HTERT RPE-1 (cell line): ENCODE data around the gene BDNF.

Source experiments
- in situ Hi-C: fragments of 300-500 bp; cut with MboI; formaldehyde crosslinking; loops from 4 replicates; pipeline ENCODE4 v1.14.3; 2020; ENCODE audit warnings: low sequenced_read_pairs

Gene BDNF

DNA sequence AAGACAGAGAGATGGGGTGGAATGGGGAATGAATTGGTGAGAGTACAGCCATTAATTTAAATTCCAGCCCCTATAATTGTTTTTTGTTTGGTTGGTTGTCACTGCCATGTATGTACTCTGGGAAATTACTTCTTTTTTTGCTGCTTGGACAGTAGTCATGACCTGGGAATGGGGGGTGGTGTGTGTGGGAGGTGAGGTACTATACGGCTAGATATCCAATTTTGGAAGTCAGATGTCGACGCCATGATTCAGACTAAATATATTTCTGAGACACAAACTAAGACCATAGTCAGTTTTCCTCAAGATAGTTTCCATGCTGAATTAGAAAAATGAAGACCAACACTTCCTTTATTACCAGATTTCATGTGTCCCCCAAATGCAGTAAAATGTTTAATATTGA is 7.4 kb upstream of the BDNF start:
- in situ Hi-C loops = no loop called here

DNA sequence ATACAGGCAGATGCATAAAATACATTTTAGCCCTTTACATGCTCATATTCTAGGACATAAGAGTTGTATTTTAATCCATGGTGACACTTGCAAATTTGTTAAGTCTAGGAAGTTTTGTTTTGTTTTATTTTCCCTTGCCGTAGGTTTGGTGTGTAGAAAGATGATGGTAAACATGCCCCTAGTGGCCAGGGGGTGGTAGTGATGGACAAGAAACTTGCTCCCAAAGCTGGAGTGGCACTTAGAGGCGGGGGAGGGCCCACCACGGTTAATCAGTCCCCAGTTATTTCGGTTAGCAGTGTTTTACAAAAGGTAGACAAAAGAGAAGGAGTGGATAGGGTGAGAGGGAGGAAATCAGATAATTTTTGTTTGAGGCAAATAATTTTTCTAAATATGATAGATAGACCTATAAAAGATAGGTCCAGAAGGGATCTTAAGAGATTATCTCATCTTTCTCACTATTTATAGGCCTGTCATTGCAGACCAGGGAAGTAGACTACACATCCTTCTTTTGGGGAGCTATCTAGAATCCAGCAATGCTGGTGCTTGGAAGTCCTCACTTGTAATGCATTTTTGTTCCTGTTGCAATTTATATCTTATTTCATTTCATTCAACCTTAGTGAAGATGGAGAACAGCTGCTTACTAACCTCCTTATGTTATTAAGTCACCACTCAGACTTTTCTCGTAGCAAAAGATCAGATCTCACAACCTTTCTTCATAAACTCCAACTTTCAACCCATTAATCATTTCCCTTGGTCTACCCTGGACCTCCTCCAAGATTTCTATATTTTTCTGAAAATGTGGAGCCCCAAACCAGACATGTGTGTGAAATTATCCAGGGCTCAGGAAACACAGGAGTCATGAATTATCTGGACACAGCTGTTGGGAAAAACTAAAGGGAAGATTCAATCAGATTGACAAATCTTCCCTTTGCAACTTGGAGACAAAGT is 5.9 kb upstream of the BDNF start:
- in situ Hi-C loops = no loop called here

DNA sequence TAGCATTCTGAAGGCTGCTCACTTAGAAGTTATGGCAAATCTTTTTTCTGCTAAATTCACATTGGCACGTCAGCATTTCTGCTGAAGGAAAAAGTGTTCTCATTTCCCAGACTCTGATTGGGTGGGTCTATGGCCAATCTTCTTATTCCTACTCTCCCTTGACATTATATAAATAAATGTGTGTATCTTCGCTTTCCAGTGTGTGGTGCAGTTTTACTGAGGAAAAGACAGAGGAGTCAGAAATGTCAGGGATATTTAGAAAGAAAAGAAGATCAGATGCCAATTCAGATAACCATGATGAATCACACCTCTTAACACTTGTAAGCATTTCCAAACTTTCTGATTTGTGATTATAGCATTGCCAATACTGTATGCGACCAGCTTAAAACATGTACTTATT is 3.2 kb upstream of the BDNF start:
- in situ Hi-C loops = no loop called here

DNA sequence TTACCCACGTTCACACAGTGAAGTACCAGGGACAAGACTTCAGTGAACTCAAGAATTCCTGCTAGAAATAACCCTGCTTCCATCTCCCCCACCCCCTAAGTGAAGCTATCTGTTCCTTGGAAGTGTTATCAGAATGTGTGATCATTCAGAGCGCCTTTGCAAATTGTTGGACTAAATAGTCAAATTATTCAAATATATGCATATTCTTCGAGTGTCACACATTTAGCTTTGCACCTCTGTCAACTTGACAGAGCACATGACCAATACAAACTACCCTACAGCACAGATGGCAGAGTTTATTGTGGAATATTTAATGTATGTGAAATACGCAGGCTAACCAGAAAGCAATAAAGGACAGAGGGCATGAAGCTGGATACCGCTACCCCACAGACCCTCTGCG is 2.6 kb upstream of the BDNF start:
- in situ Hi-C loops = no loop called here

DNA sequence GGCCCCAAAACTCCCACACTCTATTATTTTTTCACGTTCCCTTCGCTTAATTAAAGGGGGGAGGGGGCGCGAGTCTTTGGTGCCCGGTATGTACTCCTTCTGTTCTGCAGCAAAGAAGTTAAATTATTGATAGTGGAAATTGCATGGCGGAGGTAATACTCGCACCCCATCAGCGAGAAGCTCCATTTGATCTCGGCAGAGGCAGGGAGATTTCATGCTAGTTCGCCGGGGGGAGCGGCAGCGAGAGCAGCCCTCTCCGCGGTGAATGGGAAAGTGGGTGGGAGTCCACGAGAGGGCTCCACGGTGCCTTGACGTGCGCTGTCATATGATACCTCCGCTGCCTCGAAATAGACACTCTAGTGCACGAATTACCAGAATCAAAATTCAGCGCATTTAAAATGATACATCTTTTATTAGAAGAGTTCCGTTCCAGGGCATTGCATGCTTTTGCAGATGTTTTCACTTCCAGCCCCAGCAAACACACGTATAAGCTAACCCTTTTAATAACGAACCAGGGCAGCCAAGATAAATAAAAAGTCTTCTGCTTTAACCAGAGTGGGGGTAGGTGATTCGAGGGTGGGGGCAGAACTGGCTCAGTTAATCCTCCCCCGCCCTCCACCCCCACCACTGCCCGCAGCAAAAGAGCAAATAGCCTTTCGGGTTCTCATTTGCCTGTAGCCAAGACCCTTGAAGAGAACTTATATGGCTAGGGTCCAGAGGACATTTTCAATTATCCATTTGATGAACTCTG is 1.3 kb upstream of the BDNF start:
- in situ Hi-C loops = no loop called here

DNA sequence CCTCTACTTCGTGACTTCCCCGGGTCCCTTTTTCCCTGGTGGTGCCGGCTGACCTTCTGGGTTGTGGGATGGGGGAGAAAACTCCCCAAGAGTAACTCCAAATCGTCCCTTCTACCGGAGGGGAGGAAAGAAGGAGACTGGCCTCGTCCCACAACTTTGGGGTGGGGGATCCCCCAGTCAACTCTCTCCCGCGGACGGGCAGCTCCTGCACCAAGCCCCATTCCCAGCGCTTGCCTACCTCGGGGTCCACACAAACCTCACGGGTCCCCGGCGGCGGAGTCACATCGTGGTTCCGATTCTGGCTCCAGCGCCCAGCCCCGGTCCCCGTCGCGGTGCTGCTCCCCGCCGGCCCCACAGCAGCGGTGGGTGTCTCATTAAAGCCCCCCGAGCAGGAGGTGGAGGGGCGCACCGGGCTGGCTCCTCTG is 317 bp downstream of the BDNF start:
- in situ Hi-C loops = no loop called here

DNA sequence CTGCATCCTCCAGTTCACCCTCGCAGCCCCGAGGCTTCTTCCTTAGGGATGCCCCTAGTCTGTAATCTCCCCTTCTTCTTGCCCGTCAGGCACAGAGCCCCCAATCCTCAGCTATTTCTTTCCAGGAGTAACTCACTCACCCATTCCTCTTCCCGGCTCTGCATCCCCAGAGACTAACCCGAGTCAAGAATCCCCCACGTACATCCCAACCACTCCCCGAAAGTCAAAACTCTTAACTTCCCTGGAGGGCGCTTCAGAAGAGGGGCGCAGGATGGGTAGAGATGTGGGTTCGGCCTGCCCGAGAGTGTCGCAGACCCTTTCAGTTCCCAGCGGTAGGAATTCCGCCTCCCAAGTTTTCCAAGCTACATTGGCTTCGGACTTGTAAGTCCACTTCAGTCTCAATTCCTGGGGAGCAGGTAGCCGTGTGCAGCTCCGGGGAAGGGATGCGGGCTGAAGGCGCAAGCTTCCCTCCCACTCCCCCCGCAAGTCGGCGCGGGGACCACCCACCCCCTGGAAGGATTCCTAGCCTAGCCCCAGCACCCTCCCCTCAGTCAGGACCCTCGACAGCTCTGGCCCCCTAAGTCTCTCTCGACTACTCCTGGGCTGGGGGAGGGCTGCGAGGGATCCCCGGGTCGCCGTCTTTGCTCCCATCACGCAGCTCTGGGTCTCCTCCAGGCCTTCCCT is 871 bp downstream of the BDNF start:
- in situ Hi-C loops = no loop called here

DNA sequence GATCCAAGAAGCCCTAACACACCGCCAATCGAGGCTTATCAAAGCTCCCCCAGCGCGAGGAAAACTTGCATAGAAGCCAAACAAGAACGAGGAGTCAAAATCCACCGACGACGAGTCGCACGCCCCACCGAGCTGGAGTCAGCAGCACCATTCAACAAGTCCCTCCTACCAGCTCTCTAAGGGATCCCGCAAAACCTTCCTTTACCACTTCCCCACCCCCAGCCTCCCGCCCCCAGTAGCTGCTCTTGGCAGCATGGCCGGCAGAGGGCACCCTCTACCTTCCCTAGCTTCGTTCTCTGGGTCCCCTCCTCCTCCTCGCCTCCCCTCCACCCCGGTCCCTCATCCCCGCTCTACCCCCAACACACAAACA is 1.4 kb downstream of the BDNF start:
- in situ Hi-C loops = no loop called here

DNA sequence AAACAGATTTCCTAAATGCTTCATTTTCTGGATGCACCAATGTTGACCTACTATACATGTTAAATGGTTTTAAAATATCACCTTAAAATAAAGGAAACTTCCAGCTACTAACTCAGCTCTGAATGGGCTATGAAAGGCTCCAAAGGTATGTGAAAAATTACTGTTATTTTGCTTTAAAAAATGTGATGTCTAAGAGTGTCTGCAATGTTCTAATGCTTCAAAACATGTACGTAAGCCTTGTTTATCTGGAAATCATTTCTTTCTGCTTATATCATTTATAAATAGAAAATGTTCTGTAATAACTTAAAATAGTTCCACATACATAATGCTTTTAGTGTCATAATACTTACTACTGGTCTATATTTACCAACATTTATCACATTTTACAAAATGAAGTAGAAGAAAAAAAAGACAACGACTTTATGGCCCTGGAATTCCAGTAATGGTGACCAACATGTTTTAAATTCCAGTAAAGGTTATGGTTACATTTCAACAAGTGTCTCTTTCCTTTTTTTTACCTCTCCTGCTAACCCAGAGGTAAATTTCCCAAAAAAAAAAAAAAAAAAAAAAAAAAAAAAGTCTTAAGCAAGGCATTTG is 2.5 kb downstream of the BDNF start:
- in situ Hi-C loops = no loop called here

DNA sequence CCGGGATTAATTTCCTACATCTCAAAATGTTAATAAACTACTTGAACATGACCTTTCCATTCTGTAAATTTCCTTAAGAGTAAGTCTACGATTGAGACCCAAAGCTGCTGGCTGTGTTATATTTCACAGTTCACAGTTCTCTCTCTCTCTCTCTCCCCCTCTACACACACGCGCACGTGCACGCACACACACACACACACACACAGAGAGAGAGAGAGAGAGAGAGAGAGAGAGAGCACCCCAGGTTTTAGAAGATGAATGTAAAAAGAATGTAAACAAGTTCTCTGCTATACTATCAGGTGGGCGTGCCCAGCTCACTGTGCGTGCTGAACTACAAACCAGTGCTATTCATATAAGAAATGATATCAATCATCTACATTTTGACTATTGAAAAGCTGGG is 3.3 kb downstream of the BDNF start:
- in situ Hi-C loops = no loop called here

DNA sequence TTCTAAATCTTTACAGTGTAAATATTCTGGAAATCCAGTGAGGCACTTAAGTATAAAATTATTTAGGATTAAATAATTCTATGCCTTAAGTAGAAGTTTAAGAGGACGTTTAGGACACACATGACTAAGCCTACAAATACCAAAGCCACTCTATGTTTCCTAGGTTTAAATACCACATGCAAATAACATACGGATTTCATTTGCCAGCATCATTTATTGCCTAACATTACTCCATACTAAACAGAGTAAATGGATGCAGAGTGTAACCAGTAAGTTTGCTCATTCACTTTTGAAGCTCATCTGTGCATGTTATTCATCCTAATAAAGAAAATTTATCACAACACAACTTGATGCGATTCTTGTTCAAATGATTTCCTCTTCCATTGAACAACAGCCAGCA is 4.1 kb downstream of the BDNF start:
- in situ Hi-C loops = no loop called here

DNA sequence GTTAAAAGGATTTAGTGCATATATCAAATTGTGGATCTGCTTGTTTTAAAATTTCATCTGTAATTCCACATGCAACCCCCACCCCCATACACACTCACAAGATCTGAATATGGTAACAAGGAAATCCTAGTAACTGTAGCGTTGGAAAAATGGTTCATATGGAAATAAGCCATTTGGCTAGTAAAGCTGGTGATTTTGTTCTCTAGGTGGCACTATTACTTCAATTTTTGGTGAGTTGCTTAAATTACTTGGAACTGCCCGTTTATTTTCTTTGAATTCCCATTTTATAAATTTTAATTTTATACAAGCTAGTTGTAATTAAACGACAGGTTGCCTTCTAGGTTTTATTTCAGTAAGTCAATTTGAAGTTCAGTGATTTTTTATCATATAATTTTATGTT is 5.3 kb downstream of the BDNF start:
- in situ Hi-C loops = no loop called here

DNA sequence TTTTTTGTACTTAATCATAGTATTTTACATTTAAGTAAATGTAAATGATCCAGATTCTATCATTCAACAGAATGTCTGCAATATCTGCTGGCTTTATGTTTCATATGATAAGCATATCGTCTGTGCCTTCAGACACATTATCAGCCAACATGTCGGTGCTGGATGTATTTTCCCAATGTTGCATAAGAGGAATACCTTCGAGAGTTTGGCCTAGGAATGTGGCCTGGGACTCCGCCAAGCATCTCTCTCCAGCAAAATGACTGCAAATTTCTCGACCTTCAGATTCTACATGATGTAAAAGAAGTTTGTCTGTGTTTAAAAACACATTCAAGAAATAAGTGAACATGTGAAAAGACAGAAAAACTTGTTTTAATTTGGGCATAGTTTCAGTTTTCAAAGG is 6.9 kb downstream of the BDNF start:
- in situ Hi-C loops = no loop called here

DNA sequence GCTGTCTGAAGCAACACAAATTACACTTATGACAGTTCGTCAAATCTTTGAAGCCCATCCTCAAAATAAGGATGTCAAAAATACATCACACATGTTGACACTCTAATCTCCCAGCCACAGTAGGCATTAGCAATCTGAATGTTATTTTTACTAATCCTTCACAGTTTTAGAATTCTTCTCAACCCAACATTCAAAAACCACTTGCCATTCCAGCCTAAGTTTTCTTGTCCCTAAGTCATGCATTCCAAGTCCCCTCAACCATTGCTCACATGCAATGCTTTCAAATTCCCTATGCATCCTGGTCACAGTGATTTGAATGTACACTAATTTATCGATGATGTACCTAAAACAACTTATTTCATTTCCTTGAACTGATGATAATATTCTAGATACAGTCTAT is 7.5 kb downstream of the BDNF start:
- in situ Hi-C loops = no loop called here

DNA sequence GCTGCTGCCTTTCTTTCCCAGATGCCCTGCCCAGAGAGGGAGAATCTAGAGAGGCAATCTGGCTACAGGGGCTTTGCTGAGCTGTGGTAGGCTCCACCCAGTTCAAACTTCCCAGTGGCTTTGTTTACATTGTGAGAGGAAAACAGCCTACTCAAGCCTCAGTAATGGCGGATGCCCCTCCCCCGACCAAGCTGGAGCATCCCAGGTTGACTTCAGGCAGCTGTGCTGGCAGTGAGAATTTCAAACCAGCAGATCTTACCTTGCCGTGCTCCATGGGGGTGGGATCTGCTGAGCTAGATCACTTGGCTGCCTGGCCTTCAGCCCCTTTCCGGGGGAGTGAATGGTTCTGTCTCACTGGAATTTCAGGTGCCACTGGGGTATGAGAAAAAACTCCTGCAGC is 12.2 kb downstream of the BDNF start:
- in situ Hi-C loops = no loop called here

DNA sequence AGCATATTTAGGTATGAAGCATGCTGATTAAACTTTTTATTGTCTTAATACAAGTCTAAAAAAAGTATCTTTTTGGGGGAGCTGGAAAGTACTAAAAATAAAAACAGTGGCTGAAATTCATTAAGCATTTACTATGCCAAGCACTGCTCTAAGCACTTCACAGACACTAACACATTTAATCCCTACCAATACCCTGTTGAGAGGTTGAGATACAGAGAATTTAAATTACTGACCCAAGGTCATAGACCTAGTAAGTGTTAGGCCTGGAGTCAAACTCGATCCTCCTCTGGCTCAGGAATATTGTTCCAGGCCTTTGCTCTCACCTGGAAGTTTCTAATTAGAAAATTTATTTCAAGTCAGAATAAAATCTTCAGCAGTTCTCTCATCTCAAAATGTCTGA is 18.6 kb downstream of the BDNF start:
- in situ Hi-C loops = no loop called here

DNA sequence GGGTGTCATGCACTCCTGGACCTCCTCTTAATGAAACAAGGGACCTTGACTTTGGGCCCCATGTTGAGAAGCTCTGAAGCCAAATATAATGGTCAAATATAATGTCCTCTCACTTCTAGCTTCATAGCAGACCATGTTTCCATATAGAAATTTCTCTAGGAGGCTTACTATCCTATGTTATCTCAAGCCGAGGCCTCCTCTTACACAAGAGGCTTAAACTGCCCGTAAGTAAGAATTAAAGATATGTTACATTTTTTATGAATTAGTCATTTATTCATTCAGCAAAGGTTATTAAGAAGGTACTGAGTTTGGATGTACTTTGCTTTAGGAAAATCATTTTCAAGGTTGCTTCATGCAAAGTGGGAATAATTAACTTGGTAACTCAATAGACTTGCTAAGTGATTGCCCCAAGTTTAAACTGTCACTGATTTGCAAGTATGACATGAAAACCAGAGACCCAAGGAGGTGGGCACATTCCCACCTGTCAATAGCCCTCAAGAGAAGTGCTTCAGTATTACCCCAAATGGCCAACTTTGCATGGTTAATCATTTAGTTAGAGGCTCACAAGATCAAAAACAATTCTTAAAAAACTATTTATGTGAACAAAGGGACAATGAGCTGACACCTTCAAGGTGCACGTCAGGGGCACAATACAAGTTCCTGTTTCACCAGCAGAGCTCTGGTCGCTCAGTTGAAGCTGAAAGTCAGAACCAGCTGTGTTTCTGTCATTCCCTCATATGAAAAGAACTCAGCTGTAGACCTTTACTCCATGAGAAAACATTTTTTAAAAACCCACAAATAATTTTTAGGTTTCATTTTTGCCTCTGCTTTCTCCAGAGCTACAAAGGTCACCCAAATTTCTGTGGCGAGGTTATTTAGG is 20.9 kb downstream of the BDNF start:
- in situ Hi-C loops = no loop called here

DNA sequence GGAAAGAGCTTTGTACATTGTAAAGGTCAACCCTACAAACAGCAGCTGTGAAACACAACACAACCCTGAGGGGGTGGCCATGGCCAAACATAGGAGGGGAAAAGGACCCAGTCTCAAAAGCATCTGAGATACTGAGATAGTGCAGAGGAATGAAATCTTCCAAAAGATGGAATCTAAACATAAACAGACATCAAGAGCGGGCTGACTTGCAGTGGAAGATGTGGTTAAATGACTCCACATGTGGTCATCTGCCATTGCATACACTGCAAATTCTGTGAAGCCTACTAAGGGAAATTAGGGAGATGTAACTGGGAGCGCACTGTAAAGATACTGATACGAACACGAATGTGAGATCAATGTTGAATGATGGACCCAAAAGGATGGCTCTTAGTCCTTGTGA is 22.0 kb downstream of the BDNF start:
- in situ Hi-C loops = no loop called here

DNA sequence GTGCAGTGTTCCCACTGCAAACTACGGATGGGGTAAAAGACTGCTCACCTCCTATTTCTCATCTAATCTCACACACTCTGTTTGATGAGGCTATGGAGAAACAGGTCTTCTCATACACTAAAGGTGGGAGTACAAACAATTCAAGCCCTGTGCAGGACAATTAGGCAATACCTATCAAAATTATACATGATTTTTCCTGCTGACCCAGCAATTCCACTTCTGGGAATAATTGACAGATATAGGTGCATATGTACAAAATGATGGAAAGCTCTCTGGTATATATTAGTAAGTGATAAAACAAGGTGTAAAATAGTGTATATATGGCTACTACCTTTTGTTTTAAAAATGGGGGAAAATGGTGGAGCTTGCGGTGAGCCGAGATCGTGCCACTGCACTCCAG is 23.1 kb downstream of the BDNF start:
- in situ Hi-C loops = no loop called here

DNA sequence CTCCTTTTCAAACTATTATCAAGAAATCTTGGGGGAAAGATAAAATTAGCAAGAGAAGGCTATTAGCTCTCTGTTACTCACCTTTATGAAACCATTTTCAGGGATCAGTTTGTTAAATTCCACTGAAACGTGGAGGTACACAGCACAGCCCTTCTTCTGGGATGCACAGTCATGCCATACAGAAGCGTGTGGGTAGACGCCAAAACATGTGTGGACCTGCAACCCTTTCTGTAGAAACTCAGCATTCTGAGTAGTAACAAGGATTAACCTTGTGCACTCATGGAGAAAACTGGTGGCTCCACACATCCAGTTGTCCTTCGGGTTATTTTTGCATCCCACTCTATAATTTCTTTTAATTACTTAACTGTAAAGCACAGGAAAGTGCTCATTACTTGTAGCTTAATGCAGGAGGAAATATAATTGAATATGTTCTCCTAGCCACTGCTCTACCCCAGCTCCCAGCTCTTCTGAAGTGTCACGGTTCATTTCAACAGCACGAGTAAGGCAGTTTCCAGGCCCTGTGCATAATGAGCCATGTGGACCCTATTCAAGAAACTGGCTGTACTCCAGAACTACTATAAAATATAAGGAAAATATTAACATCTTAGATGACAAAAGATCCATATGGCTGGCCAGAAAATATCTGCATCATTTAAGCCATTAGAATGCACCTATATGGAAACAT is 26.1 kb downstream of the BDNF start:
- in situ Hi-C loops = no loop called here
